Fibroblast of upper back skin (primary cell): ENCODE results near the gene PAQR8.
"Not testable (repeated sequence)": the region's sequence is repeated elsewhere in the genome, so short reads cannot be mapped to it uniquely, and the experiment has no call there.

Experiments used
- DNase-seq: peaks from one replicate; pipeline ENCODE4 v3.0.0-alpha.2; 2013

Gene PAQR8

DNA sequence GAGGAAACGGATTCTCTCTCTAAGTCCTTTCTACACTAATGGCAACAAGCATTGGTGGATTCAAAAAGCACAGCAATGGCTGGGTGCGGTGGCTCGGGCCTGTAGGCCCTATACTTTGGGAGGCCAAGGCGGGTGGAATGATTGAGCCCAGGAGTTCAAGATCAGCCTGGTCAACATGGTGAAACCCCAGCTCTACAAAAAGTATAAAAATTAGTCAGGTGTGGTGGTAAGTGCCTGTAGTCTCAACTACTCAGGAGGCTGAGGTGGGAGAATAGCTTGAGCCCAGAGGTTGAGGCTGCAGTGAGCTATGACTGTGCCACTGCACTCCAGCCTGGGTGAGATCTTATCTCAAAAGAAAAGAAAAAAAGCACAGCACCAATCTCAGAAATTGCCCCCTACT lies 19.3 kb downstream of the PAQR8 start:
- no peak for DNase-seq

- no peak for DNase-seq
These were observed 22.3 kb downstream of the PAQR8 start for GRCh38 chr6:52384145-52384766.

DNA sequence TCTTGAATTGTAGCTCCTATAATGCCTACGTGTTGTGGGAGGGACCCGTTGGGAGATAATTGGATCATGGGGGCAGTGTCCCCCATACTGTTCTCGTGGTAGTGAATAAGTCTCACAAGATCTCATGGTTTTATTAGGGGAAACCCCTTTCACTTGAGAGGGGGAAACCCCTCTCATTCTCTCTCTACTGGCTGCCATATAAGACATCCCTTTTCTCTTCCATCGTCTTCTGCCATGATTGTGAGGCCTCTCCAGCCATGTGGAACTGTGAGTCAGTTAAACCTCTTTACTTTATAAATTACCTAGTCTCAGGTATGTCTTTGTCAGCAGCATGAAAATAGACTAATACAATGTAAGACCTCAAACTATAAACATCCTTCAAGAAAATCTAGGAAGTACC lies 23.1 kb downstream of the PAQR8 start:
- no peak for DNase-seq

- not testable (repeated sequence) for DNase-seq
These were observed 26.2 kb downstream of the PAQR8 start for GRCh38 chr6:52388119-52388518.

DNA sequence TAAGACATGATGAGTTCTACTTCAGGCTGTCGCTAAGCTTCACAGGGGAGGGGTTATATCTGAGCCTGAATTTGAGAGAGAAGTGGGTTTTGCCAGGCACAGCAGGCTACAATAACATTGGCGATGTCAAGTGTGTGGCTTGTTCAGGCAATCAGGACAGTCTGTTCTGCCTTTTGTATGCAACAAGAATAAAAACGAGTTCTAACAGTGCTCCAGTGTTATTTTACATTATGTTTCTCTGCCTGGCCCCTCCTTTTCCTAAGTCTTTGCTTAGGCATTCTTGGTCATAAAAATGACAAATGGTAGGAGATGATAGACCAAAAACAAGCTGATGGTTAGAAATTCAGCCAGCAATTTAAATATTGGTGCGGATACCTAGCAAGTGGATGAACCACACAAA lies 26.8 kb downstream of the PAQR8 start:
- no peak for DNase-seq

- DNase-seq: no peak
These were observed 27.3 kb downstream of the PAQR8 start for GRCh38 chr6:52389264-52389625.

DNA sequence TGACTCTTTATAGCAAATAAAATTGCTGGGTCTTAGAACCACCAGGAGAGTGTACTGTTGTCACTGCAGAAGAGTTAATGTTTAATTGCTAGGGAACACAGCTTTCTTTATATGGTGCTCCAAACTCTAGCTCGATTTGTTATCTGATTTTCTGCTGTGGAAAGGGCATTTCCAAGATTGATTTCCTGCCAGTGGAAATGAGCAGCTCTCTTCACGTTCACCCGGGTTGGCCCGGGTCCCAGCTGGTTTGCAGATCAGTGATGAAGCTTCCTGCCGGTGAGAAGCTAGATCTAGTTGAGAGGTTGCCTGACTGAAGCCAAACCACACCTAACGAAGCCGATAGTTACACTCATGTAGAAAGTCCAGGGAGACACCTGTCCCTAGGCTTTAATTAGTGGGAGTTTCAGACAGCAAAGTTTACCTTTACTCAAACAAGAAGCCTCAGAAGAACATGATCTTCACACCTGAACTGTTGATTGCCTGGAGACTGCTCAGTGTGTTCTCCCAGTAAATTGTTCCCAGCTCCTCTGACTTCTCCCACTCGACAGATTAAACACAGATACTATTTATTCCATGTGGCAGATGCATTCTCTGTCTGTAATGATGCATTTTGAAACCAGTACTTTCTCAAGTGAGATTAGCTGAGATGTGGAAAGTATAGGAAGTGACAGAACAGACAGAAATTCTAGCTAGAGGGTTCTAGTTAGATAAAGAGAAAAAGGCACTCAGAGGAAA lies 27.8 kb downstream of the PAQR8 start:
- peak; percentile 60 for DNase-seq

DNA sequence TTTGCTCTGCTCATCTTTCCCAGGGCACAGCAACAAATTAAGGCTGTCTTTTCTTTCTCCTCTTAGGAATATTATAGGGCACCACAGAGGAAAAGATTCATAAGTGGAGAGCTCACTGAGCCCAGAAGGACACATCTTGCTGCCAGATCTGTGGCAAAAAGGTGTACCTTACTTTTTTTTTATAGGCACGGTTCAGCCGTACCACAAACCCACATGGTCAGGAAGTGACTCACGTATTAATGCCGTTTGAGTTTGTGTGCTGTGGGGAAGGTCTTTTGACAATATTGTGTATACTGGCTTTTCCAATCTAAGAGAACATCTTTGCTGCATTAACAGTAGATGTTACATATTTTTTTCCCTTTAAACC lies 28.4 kb downstream of the PAQR8 start:
- peak; percentile 73 for DNase-seq

DNA sequence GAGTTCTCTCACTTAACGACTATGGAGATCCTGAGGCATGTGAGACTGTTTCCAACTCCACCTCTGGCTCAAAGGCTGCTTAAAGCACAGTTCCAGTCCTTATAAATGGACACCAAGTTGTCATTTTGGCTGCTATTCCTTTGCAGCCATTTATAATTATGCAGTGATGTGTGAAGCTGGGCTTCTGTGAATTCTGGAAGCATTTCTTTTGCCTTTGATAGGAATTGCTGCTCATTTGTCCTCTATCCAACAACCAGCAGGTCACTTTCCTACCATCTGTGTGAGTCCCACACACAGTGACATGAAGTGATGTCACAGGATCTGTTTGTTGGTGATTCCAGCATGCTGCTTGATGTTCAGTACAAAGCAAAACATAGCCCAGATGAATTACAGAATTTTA lies 29.6 kb downstream of the PAQR8 start:
- DNase-seq: no peak

- DNase-seq: peak; percentile 59
These were observed 31.0 kb downstream of the PAQR8 start for GRCh38 chr6:52392944-52393343.

DNA sequence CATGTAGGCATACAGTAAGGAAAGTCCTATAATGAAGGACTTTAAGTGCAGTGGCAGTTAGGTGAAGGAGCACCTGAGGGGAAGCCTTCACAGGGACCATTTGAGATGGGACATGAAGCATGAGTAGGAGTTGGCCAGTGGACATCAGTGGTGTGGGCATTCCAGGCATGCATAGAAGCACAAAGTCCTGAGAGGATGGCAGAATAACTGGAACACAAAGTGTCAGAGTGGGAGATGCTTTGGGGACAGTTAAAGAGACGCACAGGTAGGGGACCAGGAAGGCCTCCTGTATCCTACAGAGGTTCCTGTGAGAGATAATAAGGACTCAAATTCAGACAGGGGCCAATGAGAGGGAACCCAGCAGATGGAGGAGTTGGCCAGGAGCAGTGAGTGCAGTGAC lies 31.8 kb downstream of the PAQR8 start:
- DNase-seq: no peak

DNA sequence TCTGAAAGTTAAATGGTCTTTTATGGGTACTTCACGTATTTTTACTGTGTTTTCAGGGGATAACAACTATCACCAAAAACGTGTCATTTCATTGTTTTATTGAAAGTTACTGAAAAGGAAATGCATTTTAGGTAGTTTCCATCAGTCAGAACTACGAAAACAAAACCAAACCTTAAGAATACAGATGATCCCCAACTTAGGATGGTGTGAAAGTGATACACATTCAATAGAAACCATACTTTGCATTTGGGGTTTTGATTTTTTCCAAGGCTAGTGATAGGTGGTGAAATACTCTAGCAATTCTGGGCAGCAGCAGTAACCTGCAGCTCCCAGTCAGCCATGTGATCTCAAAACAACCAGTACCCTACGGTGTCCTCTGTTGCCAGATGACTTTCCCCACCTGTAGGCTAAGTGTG lies 32.3 kb downstream of the PAQR8 start:
- no peak for DNase-seq

DNA sequence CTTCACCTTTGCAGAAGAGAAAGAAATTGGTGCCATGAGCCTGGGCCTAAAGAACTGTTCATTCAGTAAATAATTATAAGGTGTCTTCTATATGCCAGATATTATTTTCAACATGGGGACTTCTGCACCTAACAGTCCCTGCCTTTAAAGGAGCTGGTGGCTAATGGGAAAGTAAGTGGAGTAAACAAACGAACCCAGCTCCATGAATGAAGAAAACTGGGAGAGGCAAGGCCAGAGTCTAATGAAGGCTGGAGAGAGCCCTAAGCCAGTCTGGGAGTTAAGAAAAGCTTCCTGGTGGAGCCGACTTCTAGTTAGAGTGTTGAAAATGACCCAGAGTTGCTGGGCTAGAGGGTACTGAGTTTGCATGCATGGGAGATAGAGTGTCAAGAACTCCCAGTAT lies 34.0 kb downstream of the PAQR8 start:
- DNase-seq: no peak

DNA sequence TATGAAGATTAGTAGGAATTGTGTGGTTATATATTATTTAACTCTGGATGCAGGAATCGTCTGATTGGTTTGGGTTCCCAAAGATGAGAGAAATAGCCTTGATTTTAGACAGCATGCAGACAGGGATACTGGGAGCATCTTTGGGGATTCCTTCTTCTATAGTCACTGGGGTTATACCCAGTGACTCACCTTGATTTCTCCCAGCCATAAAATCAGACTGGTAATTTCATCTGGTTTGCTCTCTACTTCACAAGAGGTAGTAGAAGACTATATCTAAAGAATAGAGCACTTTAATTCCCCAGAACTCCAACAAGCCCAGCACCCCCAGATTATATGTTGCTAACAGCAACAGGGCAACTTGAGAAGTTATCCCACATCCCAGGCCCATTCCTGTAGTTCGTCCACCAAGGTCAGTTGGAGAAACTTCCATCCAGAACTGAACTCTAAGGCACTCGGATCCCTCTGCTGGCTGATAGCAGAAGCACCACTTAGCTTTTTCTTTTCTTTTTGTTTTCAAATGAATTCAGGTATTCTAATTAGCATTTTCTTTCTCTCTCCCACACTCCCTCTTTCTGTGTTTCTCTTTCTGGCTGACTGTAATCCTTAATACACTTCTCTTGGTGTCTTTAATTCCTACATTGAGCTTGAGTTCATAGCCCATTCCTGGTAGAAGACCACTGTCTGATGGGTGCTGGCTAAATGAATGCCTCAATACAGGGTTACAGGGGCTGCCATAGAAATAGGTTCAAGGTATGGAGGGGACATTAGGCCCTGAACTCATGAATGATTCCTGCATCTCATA lies 37.8 kb downstream of the PAQR8 start:
- peak; percentile 63 for DNase-seq

DNA sequence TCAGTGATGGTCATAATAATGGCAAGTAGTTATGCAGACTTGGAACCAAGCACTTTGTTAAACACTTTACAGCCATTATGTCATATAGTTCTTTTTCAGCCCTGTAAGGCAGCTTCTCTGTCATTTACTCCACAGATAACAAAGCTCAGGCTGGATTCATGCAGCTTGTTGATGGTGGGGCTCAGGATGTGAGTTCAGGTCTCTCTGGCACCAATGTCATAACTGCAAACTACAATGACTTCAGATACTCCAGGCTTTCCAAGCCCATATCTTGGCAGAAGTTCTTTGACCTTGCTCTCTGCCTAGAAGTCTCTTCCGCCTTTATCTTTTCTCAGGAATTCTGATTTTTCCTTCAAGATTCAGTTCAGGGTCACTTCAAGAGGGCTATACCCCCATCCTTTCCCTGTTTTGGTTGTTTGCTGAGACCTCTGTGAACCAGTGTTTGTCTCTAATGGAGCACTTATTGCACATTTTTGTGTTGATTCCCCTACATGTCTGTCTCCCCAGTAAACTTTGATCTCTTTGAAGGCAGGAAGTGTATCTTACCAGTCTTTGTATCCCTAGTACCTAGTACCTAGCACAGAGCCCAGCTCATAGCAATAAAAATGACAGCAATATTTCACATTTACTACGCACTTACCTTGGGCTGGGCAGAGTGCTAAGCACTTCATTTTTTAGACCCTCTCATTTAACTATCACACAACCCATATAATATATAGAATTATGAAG lies 38.5 kb downstream of the PAQR8 start:
- DNase-seq: no peak

DNA sequence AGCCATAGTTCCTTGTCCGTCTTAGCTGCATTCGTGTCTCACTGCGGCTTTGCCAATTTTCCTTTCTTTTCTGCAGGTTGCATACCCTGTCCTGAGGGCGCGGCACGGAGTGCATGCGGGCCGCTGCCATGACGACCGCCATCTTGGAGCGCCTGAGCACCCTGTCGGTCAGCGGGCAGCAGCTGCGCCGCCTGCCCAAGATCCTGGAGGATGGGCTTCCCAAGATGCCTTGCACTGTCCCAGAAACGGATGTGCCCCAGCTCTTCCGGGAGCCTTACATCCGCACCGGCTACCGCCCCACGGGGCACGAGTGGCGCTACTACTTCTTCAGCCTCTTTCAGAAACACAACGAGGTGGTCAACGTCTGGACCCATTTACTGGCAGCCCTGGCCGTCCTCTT lies 41.1 kb downstream of the PAQR8 start:
- no peak for DNase-seq

GRCh38 chr6:52403627-52404026 lies 41.7 kb downstream of the PAQR8 start:
- DNase-seq: no peak

DNA sequence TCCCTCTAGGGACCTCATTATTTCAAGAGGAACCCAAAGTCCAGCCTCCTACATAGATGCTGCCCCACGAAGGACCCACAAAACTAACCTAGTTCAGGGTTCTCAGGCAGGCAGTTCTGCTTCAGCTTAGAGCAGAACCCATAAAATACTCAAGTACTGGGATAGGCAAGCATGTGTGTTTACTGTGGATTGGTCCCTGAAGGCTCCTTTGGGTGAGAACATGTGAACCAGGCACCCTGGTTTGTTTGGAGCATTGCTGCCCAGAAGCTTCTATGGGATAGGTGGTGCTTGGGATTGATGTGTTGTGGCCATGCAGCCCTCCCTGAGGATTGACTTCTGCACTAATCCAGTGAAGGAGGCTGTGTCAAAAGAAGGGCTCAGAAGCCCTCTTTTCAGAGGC lies 43.3 kb downstream of the PAQR8 start:
- DNase-seq: no peak

DNA sequence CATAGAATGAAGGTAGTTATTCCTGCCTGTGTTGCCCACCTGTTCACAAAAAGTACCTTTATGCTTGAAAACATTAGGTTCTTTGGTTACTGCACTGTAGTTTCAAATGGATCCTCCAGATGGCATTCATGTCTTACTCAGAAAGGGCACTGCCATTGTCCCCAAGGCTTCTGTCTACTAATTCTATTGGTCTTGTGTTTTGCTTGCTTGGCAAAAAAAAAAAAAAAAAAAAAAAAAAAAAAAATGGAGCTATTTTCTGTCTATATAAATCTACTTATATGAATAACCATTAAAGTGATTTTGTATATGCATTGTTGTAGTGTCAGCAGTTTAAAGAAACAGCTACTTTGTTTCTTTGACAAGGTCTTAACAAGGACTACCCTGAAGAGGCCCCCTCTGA lies 45.5 kb downstream of the PAQR8 start:
- DNase-seq: peak; percentile 57

DNA sequence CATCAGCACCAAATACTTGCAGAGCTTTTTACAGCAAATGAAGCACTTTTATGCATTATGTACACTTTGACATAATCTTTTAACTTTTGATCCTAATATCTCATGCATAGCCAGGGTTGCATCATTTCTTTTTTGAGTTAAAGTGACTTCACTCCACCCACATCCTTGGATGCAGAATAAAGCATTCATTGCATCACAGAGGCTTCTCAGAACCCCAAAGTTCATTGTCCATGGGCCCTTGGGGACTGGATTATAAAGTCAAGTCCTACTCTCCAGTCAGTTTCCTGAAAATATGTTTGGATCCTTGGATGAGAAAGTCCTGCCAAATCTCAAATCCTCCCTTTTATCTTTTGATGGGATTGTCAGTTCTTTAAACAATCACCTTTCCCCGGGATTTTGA lies 47.5 kb downstream of the PAQR8 start:
- peak; percentile 50 for DNase-seq

DNA sequence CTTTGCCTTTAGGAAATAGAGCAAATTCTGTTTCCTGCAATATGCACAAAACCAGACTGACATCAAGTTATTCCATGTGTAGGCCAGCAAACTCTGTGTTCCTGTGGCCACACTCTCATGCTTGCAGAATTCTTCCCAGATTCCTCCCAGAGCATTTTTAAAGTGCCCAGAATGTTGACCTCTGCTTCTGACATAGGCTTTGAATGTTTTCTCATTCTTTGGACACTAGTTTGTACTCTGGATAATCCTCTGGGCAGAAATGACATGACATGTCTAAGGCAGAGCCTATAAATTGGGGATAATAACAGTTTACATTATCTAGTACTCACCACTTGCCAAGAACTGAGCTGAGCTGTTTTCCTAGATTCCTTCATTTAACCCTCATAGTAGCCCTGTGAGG lies 49.0 kb downstream of the PAQR8 start:
- no peak for DNase-seq

DNA sequence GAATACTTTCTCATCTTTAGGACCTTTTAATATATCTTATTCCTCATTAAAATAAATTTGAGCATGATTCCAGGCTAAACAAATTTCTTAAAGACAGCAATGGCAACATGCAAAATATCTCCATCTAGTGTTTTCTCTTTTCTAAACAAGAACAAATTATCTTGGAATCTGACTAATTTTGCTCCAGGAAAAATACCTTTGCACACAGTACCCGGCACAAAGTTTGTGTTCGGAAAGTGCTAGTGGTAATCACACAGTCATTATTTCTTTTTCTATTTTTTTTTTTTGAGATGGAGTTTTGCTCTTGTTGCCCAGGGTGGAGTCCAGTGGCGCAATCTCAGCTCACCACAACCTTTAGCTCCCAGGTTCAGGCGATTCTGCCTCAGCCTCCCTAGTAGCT lies 50.0 kb downstream of the PAQR8 start:
- no peak for DNase-seq

GRCh38 chr6:52415333-52415732 lies 53.4 kb downstream of the PAQR8 start:
- no peak for DNase-seq
